OCI-M1 (cell line): ENCODE measurements around the gene DAB2IP.
"Not testable (repeated sequence)": the region's sequence is repeated elsewhere in the genome, so short reads cannot be mapped to it uniquely, and the experiment has no call there.

Experiments used
- DNase-seq: peaks from one replicate; lab custom pipeline; 2025; lab: John Stamatoyannopoulos, UW

DAB2IP gene

GRCh38 chr9:121794334-121794733 lies 142.9 kb downstream of the DAB2IP start:
- DNase-seq, result not testable (repeated sequence)

DNA sequence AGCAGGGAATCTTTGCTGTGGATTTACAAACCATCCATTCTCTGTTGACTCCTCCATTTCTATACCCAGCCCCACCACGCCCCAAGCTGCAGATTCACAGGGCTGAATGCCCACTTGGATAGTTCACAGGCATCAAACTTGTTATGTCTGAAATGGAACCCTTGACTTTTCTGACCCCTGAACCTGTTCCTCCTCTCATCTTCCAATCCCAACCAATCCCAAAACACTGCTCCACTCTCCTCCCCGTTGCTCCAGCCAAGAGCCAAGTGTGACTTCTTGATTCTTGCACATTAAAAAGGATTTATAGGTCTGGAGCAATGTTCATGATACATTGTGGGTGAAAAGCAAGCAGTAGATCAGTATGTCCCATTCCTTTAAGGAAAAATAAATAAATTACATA lies 145.6 kb downstream of the DAB2IP start:
- no peak for DNase-seq

DNA sequence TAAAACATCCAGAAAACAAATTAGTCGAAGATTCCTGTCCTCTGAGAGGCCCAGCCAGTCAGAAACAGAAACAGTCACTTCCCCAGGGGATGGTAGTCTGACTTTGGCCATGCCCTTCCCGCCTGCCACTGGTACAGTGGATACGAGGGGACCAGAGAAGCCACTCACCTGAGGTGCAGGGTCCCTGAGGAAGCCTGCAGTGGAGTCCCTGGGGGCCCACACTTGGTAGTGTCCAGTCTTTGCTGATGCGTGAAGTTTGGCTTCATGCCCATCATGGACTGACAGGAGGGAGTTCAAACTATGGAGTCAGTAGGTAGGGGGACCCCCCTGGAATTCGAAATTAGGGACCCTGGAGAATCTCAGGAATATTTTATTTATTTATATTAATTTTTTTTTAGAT lies 147.5 kb downstream of the DAB2IP start:
- no peak for DNase-seq

GRCh38 chr9:121800376-121800775 lies 148.9 kb downstream of the DAB2IP start:
- DNase-seq, result no peak

- DNase-seq, result peak; percentile 10
These were observed 150.1 kb downstream of the DAB2IP start for GRCh38 chr9:121801579-121801978.

DNA sequence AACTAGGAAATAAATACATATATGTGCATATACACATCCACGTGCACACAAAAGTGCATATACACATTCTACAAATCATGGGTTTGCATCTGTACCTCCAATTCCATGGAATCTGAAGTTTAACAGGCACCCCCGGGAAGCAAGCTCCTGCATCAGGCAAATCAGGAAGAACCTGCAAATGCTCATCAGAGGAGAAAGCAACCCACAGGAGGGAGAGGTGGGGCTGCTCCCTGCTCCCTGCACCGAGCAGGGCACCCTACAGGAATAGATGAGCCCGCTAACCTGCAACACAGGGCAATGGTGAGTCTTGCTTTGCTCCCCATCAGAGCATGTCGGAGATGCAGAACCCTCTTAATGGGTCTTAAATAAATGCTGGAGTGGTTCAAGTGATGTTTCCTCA lies 151.3 kb downstream of the DAB2IP start:
- no peak for DNase-seq

DNA sequence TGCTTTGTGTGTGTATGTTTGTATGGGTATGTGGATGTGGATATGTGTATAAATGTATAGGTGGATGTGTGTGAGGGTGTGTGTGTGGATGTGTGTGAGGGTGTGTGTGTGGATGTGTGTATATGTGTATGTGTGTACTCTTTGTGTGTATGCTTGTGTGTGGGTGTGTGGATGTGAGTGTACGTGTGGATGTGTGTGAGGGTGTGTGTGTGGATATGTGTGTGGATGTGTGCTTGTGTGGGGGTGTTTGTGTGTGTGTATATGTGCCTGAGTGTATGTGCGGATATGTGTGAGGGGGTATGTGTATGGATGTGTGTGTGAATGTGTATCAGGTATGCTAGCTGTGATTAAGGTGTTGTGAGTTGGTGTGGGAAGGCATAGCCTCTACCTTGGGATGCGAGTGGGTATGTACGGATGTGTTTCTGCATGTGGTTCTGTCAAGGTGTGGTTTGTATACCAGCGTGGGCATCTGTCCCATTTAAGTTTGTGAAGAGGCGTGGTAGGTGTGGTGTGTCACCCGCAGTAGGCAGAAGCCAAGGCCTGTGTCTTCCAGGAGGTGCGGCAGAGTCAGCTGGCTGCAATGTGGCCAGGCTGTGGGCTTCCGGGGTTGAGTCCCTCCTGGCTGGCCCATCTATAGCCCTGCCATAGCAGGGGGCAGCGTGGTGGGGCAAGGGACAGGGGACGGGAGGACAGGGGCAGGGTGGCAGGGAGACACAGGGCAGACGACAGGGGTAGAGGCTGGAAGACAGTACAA lies 155.8 kb downstream of the DAB2IP start:
- no peak for DNase-seq

DNA sequence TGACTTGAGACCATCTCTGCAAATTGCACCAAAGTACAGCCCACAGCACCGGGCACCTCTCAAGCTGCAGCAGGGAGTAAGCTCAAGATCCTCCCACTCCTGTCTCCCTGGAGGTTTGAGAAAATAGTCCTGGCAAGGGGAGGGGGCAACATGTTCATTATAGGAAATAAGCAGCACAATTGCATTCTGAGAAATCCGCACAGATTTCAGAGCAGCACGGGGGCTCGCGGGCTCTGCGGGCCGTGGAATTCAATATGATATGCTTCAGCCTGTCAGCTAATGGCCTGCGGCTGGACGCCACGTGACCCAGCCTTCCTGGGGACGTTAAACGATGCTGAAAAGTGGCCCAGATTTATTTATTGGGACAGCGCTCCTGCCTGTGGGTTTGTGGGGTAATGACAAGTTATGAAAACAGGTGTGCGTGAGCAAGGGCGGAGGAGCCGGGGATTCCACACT lies 156.4 kb downstream of the DAB2IP start:
- no peak for DNase-seq

GRCh38 chr9:121808781-121809180 lies 157.3 kb downstream of the DAB2IP start:
- DNase-seq, result no peak

DNA sequence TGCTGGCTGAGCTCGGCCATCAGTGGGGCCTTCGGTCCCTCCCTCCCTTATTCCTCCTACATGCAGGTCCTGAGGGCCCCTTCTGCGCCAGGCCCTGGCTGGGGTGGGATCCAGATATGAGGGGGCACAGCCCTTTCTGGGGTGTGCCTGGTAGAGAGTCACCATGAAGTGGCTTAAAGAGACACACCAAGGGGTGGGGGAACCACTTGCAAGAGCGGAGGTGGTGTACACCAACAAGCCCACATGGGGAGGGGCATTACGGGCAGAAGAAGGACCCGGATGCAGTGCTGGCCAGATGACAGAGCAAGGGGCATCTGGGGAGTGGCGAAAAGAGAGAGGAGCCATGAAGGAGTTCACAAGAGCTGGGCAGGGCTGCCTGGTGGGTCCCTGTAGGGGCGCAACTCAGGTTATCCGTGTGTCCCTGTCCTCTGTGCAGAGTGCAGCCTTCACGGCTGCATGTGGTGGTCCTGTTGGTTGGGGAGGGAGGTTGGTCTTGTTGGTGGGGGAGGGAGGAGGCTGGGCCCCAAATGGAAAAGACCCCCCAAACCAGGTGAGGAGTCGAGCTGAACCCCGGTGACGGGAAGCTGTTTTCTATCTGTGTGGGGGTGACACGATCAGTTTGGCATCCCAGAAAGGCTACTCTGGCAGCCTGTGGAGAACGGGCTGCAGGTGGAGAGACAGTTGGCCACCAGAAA lies 158.1 kb downstream of the DAB2IP start:
- no peak for DNase-seq

DNA sequence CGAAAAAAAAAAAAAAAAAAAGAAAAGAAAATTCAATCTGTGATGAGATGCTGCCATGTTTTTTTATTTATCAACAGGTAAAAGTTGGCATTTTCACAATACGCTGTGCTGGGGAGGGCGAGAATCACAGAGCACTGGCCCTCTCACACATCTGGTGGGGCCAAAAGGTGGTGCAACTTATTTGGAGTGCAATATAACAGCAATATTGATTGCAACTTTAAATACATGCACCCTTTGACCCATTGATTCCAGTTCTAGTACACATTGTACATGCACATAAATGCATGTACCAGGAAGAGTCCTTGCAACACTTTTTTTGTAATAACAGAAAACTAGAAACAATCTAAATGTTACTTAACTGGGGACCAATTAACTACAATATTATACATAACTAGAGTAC lies 159.1 kb downstream of the DAB2IP start:
- DNase-seq, result no peak

DNA sequence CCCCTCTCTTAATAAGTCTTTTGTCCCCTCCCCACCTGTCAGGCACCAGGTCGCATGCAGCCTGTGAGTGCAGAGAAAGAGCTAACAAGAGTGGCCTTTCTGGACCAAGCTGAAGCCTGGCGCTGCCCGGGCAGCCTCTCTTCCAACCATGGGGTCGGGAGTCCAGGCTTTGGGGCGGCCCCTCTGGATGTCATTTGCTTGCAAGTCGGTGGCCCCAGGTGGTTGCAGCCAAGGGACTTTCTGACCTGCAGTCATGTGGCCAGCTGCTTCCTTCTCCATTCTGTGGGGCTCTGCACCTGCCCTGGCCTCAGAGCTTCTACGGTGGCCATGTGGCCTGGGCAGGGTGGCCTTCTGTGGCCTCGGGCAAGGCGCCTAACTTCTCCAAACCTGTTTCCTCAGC lies 159.7 kb downstream of the DAB2IP start:
- DNase-seq, result no peak

- DNase-seq, result no peak
These were observed 160.3 kb downstream of the DAB2IP start for GRCh38 chr9:121811751-121812150.

GRCh38 chr9:121812159-121812735 lies 160.8 kb downstream of the DAB2IP start:
- no peak for DNase-seq

GRCh38 chr9:121813519-121814210 lies 162.2 kb downstream of the DAB2IP start:
- DNase-seq, result no peak

DNA sequence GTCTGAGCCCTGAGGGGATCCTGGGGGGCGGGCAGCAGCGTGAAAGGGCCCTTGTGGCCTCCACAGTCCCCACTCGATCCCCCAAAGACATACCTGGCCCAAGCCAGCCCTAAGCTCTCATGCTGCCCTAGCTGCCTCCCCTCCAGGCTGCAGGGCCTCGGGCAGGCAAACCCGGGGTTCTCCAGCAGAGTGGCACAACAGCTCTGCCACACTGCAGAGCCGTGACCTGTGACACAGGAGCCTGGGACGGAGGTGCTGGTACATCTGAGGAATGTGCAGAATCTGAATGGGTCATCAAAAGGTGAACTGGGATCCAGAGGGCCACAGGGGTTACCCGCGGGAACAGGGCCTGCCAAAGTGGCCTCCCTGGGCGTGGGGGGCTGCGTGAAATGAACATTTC lies 163.2 kb downstream of the DAB2IP start:
- DNase-seq, result no peak

GRCh38 chr9:121815084-121815483 lies 163.7 kb downstream of the DAB2IP start:
- no peak for DNase-seq

DNA sequence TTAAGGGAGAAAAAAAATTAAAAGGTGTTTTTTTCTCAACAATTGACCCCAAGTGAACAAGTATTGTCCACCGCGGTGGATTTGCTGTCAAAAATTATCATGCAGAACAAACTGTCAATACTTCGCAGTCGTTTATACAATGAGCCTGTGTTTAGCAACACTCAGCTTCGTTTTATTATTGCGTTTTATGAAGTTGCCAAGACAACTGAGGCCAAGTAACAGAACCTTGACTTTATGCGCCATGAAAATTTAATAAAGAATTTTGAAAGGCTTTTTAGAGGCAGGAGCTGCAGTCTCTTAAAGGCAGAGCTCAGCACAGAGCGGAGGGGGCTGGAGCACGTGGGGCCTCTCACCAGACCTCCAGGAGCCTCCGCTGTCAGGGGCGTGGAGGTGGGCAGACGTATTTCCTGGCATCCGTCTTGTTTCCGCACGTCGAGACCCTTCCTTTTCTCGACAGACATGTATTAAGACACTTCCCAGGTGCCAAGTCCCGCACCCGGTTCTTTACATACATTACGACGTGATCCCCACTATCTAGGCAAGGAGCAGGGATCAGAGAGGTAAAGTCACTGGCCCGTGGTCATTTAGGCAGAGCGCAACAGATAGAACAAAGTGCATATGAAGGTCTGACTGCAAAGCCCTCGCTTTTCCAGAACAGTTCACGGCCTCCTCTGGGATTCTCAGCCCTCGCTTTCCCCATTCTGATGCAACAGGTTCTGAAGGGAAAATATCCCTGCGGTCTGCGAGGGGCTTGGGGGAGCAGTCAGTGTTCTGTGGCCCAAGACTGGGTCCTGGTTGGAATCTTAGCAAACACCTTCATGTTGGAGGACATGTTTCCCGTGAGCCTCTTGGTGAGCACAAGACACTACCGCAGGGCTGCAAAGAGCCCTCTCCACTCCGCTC lies 164.4 kb downstream of the DAB2IP start:
- no peak for DNase-seq

- DNase-seq, result no peak
These were observed 165.0 kb downstream of the DAB2IP start for GRCh38 chr9:121816449-121816817.

- DNase-seq, result no peak
These were observed 165.5 kb downstream of the DAB2IP start for GRCh38 chr9:121816845-121817450.

GRCh38 chr9:121817476-121817875 lies 166.0 kb downstream of the DAB2IP start:
- DNase-seq, result no peak
